Activated T-cell treated with anti-CD3 and anti-CD28 coated beads, Interleukin-2, amount 50 U/mL, for 72 hours (primary cell): Measurements from ENCODE around the gene PPP1R36. TPM values are rescaled to one million over a fixed set of nuclear protein-coding genes. Genes with fewer than 3 reads are reported as not detected.
"Not testable (repeated sequence)": the region's sequence is repeated elsewhere in the genome, so short reads cannot be mapped to it uniquely, and the experiment has no call there.

Experiments used
- ATAC-seq, 2 donors: fragments of 150-1000 bp; cut with Tn5 transposase; replicated peaks in 1 of 2; 2 replicates each; pipeline ENCODE4 v1.10.0; 2021; ENCODE audit warnings: moderate library complexity in 2 of 2, mild to moderate bottlenecking in 1 of 2
- DNase-seq, 2 donors: peaks; one replicate each; pipeline ENCODE4 v3.0.0; 2021 to 2022; ENCODE audit warnings: mixed read lengths in 1 of 2
- H3K27ac Mint-ChIP-seq: one replicate; pipeline ENCODE4 v1.8.0; 2022; ENCODE audit warnings: mild to moderate bottlenecking, moderate library complexity, mixed read lengths
- H3K27me3 Mint-ChIP-seq: one replicate; pipeline ENCODE4 v1.8.0; 2022; ENCODE audit warnings: low read depth, mixed read lengths
- H3K36me3 Mint-ChIP-seq, 2 donors: one replicate each; pipeline ENCODE4 v1.8.0; 2022; ENCODE audit warnings: mixed read lengths in 2 of 2, mild to moderate bottlenecking in 1 of 2; ENCODE audit not compliant: insufficient read depth in 2 of 2
- H3K4me1 Mint-ChIP-seq: one replicate; pipeline ENCODE4 v1.8.0; 2022; ENCODE audit warnings: low read depth, mixed read lengths
- H3K4me3 Mint-ChIP-seq, 2 donors: one replicate each; pipeline ENCODE4 v1.8.0; 2022; ENCODE audit warnings: mild to moderate bottlenecking in 2 of 2, mixed read lengths in 2 of 2, moderate library complexity in 2 of 2
- H3K9me3 Mint-ChIP-seq, 2 donors: one replicate each; pipeline ENCODE4 v1.8.0; 2022; ENCODE audit warnings: mixed read lengths in 2 of 2
- total RNA-seq, 2 donors: library from RNA; stranded (reverse); gene quantifications; one replicate each; pipeline ENCODE4 v1.2.3, GENCODE V29; 2022

Gene PPP1R36
- total RNA-seq, 2 donors from 2014 or later = 0.16 TPM; not detected in 1

- no peak for DNase-seq
- Mint-ChIP-seq H3K36me3 (peaks cover 5 to 7% of the 10 kb centered on the region in 2 donors), H3K4me3 (peak overlapping the region; percentile 86 to 93), H3K27ac (peak overlapping the region; percentile 72), H3K4me1 (peaks cover 71% of the 10 kb centered on the region), H3K27me3 (no peaks in the 10 kb centered on the region), H3K9me3 (no peaks in the 10 kb centered on the region)
- ATAC-seq = no peak
Measured at GRCh38 chr14:64508215-64508776, 41.5 kb upstream of the PPP1R36 start.

GRCh38 chr14:64509036-64509435 is 40.7 kb upstream of the PPP1R36 start:
- ATAC-seq (no peak), DNase-seq (no peak)
- Mint-ChIP-seq H3K36me3 (peaks cover 7% of the 10 kb centered on the region in 2 donors), H3K9me3 (no peaks in the 10 kb centered on the region), H3K27ac (peak overlapping the region; percentile 72), H3K4me3 (peak overlapping the region; percentile 86 to 93), H3K27me3 (no peaks in the 10 kb centered on the region), H3K4me1 (peaks cover 77% of the 10 kb centered on the region)

DNA sequence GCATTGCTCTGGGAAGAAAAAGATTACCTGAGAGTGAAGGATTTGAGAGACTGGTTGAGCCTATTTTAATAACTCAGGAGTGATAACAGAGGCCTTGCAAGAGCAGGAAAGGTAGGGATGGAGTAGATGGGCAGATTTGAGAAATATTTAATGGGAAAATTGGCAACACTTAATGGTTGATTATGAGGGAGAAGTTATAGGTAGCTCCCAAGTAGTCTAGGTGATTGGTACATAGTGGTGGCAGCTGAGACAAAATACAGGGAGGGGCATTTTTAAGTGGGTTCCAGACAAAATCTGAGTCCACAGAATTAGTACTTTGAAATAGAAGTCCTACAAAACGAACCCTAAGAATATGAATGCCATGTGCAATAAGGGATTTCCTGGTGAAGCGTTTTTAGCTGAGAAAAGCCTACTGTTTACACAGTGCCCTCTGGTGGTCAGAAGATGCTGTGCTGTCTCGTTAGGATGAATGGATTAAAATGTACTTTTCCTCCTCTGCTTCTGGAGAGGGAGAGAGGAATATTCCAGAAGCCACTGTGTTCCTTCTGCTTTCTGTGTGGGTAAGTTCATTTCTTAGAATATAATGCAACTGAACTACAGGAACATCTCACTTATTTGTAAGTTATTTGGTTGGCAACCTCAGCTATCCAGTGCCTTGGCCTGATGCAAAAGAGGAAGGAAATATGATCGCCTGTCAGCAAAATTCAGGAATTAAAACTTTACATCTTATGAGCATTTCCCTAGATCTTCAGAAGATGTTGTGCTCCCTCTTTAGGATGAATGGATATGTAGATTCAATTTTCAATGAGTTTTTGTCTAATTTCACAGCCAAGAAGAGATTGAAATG is 38.7 kb upstream of the PPP1R36 start:
- Mint-ChIP-seq H3K36me3 (peaks cover 0 to 4% of the 10 kb centered on the region in 2 donors), H3K4me1 (peaks cover 77% of the 10 kb centered on the region), H3K4me3 (peak overlapping the region; percentile 86 to 93), H3K9me3 (no peaks in the 10 kb centered on the region), H3K27me3 (no peaks in the 10 kb centered on the region), H3K27ac (peak overlapping the region; percentile 72)
- ATAC-seq (no peak), DNase-seq (peak; percentile 62 to 67)

DNA sequence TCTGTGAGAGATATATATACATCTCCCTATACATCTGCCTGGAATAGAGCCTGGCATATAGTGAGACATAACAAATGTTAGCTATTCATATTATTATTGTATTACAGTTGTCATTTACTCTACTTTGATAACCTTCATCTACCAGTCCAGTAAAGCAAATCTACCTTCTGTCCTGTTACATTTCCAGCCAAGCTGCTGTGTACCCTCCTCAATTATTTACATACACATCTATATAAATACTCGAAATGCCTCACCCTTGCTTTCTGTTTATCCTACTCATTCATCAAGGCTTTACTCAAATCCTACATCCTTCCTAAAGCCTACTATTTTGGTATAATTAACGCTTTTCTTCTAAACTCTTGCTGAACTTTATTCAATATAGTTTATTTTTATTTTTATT is 36.5 kb upstream of the PPP1R36 start:
- peaks cover 72% of the 10 kb centered on the region for H3K4me1 Mint-ChIP-seq
- DNase-seq (no peak), ATAC-seq (no peak)
- H3K9me3 Mint-ChIP-seq = no peaks in the 10 kb centered on the region
- H3K27me3 Mint-ChIP-seq = no peaks in the 10 kb centered on the region
- no peak overlapping the region for H3K27ac Mint-ChIP-seq
- H3K36me3 Mint-ChIP-seq = peaks cover 0 to 2% of the 10 kb centered on the region in 2 donors
- no peak overlapping the region for H3K4me3 Mint-ChIP-seq

DNA sequence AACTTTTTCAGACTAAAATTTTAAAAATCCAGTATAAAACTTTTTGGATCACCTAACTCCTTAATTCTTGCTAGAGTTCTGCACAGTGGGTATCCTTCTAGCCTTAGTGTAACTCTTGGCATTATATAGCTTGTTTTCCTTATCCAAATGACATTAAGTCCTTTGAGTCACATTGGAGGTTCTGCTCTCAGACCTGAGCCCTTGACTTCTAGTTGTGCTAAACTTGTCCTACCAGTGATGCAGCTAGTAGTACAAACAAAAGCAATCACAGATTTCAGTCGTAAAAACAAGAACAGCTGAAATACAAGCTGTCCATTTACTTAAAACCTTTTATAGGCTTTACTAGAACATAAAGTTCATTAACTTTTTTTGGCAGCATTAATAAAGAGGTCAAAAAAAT is 34.7 kb upstream of the PPP1R36 start:
- Mint-ChIP-seq H3K9me3 (no peaks in the 10 kb centered on the region), H3K36me3 (peaks cover 0 to 2% of the 10 kb centered on the region in 2 donors), H3K27me3 (no peaks in the 10 kb centered on the region), H3K4me3 (no peak overlapping the region), H3K27ac (no peak overlapping the region), H3K4me1 (peaks cover 58% of the 10 kb centered on the region)
- no peak for DNase-seq
- no peak for ATAC-seq

GRCh38 chr14:64516969-64517368 is 32.8 kb upstream of the PPP1R36 start:
- peak overlapping the region in 1 of 2 donors; percentile 65 for H3K4me3 Mint-ChIP-seq
- peaks cover 42% of the 10 kb centered on the region for H3K4me1 Mint-ChIP-seq

DNA sequence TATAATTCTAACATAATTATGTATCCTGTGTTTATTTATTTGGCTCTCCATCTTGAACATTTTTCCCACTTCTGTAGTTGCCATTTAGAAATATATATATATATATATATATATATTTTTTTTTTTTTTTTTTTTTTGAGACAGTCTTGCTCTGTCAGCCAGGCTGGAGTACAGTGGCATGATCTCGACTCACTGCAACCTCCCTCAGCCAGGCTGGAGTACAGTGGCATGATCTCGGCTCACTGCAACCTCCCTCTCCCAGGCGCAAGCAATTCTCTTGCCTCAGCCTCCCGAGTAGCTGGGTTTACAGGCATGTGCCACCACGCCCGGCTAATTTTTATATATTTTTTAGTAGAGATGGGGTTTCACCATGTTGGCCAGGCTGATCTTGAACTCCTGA is 32.1 kb upstream of the PPP1R36 start:
- H3K27ac Mint-ChIP-seq = peak overlapping the region; percentile 77
- not testable (repeated sequence) for H3K4me3 Mint-ChIP-seq

More at GRCh38 chr14:64516969-64517368, 32.8 kb upstream of the PPP1R36 start:
- ATAC-seq (no peak), DNase-seq (no peak)
- H3K36me3 Mint-ChIP-seq = peaks cover 0 to 2% of the 10 kb centered on the region in 2 donors
- H3K9me3 Mint-ChIP-seq = no peaks in the 10 kb centered on the region
- H3K27me3 Mint-ChIP-seq = no peaks in the 10 kb centered on the region
- peak overlapping the region; percentile 89 for H3K27ac Mint-ChIP-seq

GRCh38 chr14:64518229-64518628 is 31.5 kb upstream of the PPP1R36 start:
- Mint-ChIP-seq H3K36me3 (peaks cover 0 to 2% of the 10 kb centered on the region in 2 donors), H3K4me3 (no peak overlapping the region), H3K4me1 (peaks cover 34% of the 10 kb centered on the region), H3K27ac (peak overlapping the region; percentile 46), H3K9me3 (no peaks in the 10 kb centered on the region), H3K27me3 (no peaks in the 10 kb centered on the region)
- DNase-seq (no peak), ATAC-seq (no peak)

More for the DNA sequence above, 32.1 kb upstream of the PPP1R36 start:
- not testable (repeated sequence) for H3K9me3 Mint-ChIP-seq, H3K36me3 Mint-ChIP-seq, DNase-seq, ATAC-seq, H3K27me3 Mint-ChIP-seq
- peaks cover 35% of the 10 kb centered on the region for H3K4me1 Mint-ChIP-seq

GRCh38 chr14:64520699-64521098 is 29.1 kb upstream of the PPP1R36 start:
- Mint-ChIP-seq H3K36me3 (peaks cover 0 to 2% of the 10 kb centered on the region in 2 donors), H3K9me3 (no peaks in the 10 kb centered on the region), H3K4me1 (peaks cover 21% of the 10 kb centered on the region), H3K27ac (no peak overlapping the region), H3K27me3 (no peaks in the 10 kb centered on the region), H3K4me3 (no peak overlapping the region)
- DNase-seq (no peak), ATAC-seq (no peak)

GRCh38 chr14:64522591-64523355 is 27.0 kb upstream of the PPP1R36 start:
- Mint-ChIP-seq H3K27me3 (no peaks in the 10 kb centered on the region), H3K4me1 (peaks cover 8% of the 10 kb centered on the region), H3K27ac (no peak overlapping the region), H3K36me3 (peaks cover 6 to 9% of the 10 kb centered on the region in 2 donors), H3K4me3 (no peak overlapping the region), H3K9me3 (no peaks in the 10 kb centered on the region)
- DNase-seq = no peak
- peak in 1 of 2 donors; percentile 26 for ATAC-seq

GRCh38 chr14:64525354-64525753 is 24.4 kb upstream of the PPP1R36 start:
- H3K27me3 Mint-ChIP-seq = no peaks in the 10 kb centered on the region
- DNase-seq (no peak), ATAC-seq (no peak)
- no peak overlapping the region for H3K4me3 Mint-ChIP-seq
- no peaks in the 10 kb centered on the region for H3K9me3 Mint-ChIP-seq
- H3K27ac Mint-ChIP-seq = no peak overlapping the region
- H3K4me1 Mint-ChIP-seq = peaks cover 13% of the 10 kb centered on the region
- peaks cover 6 to 9% of the 10 kb centered on the region in 2 donors for H3K36me3 Mint-ChIP-seq

DNA sequence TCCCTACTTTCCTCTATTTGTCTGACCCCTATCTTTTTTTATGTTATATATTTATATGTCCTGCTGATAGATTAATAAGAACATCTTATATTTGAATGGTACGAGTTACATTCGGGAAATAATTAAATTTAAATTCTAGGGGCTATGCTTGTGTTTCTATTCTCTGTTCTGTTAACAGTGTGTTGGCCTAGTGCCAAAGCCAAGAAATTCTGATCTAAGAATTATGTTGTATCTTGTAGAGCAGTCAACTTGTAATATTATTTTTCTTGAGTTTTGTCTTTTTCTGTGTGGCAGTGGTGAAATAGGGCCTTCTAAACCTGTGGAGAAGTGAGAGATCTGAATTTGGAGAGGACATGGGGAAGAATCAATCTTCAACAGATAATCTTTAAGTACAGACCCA is 18.2 kb upstream of the PPP1R36 start:
- DNase-seq (no peak), ATAC-seq (no peak)
- Mint-ChIP-seq H3K9me3 (no peaks in the 10 kb centered on the region), H3K36me3 (peaks cover 0 to 5% of the 10 kb centered on the region in 2 donors), H3K4me1 (peaks cover 13% of the 10 kb centered on the region), H3K27me3 (no peaks in the 10 kb centered on the region), H3K4me3 (no peak overlapping the region), H3K27ac (no peak overlapping the region)
